ENCODE measurements around the gene ZSWIM8. TPM values are rescaled to one million over a fixed set of nuclear protein-coding genes. Genes with fewer than 3 reads are reported as not detected.

Gene ZSWIM8
- total and polyA plus RNA-seq, 2 experiments from 2014 or later, result 20.5 to 30.4 TPM

DNA sequence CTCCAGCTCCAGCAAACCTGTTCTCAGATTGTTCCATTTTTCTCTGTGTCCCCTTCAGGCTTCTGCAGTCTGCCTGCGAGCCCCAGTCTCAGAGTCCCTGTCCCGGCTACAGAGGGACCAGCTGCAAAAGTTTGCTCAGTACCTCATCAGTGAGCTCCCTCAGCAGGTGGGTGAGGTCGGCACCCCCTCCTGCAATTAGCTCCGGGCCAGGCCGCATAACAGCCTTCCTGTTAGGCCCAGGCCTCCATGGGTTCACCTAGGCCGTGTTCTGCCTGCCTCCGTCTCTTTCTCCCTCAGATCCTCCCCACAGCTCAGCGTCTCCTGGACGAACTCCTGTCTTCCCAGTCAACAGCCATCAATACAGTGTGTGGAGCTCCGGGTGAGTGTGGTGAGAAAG lies 4.3 kb downstream of the ZSWIM8 start (continued):
- no peak for TF ChIP-seq CREB1 (CRISPR knock-in tag; IDR thresholded peaks at IDR 0.05; ENCODE audit: low read depth)
- TF ChIP-seq POLR2AphosphoS5 (IDR thresholded peaks at IDR 0.05; ENCODE audit: low read depth), result no peak
- TF ChIP-seq, protein P1, sequence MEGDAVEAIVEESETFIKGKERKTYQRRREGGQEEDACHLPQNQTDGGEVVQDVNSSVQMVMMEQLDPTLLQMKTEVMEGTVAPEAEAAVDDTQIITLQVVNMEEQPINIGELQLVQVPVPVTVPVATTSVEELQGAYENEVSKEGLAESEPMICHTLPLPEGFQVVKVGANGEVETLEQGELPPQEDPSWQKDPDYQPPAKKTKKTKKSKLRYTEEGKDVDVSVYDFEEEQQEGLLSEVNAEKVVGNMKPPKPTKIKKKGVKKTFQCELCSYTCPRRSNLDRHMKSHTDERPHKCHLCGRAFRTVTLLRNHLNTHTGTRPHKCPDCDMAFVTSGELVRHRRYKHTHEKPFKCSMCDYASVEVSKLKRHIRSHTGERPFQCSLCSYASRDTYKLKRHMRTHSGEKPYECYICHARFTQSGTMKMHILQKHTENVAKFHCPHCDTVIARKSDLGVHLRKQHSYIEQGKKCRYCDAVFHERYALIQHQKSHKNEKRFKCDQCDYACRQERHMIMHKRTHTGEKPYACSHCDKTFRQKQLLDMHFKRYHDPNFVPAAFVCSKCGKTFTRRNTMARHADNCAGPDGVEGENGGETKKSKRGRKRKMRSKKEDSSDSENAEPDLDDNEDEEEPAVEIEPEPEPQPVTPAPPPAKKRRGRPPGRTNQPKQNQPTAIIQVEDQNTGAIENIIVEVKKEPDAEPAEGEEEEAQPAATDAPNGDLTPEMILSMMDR (conservative IDR thresholded peaks at IDR 0.05; ENCODE audit: low read depth in 2 of 2), result no peak
- TF ChIP-seq JUNB (IDR thresholded peaks at IDR 0.05; ENCODE audit: unreplicated experiment), result no peak
- TF ChIP-seq EZH2phosphoT487 (IDR thresholded peaks at IDR 0.05; ENCODE audit: unreplicated experiment), result no peak
- TF ChIP-seq EZH2 (IDR thresholded peaks at IDR 0.05; ENCODE audit: low read depth, unreplicated experiment), result no peak
- TF ChIP-seq, protein P2, sequence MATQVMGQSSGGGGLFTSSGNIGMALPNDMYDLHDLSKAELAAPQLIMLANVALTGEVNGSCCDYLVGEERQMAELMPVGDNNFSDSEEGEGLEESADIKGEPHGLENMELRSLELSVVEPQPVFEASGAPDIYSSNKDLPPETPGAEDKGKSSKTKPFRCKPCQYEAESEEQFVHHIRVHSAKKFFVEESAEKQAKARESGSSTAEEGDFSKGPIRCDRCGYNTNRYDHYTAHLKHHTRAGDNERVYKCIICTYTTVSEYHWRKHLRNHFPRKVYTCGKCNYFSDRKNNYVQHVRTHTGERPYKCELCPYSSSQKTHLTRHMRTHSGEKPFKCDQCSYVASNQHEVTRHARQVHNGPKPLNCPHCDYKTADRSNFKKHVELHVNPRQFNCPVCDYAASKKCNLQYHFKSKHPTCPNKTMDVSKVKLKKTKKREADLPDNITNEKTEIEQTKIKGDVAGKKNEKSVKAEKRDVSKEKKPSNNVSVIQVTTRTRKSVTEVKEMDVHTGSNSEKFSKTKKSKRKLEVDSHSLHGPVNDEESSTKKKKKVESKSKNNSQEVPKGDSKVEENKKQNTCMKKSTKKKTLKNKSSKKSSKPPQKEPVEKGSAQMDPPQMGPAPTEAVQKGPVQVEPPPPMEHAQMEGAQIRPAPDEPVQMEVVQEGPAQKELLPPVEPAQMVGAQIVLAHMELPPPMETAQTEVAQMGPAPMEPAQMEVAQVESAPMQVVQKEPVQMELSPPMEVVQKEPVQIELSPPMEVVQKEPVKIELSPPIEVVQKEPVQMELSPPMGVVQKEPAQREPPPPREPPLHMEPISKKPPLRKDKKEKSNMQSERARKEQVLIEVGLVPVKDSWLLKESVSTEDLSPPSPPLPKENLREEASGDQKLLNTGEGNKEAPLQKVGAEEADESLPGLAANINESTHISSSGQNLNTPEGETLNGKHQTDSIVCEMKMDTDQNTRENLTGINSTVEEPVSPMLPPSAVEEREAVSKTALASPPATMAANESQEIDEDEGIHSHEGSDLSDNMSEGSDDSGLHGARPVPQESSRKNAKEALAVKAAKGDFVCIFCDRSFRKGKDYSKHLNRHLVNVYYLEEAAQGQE (IDR thresholded peaks at IDR 0.05; ENCODE audit: unreplicated experiment), result no peak
- TF ChIP-seq ZNF331 (CRISPR knock-in tag; IDR thresholded peaks at IDR 0.05; ENCODE audit: low read depth), result no peak
- TF ChIP-seq, protein P3, sequence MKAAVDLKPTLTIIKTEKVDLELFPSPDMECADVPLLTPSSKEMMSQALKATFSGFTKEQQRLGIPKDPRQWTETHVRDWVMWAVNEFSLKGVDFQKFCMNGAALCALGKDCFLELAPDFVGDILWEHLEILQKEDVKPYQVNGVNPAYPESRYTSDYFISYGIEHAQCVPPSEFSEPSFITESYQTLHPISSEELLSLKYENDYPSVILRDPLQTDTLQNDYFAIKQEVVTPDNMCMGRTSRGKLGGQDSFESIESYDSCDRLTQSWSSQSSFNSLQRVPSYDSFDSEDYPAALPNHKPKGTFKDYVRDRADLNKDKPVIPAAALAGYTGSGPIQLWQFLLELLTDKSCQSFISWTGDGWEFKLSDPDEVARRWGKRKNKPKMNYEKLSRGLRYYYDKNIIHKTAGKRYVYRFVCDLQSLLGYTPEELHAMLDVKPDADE (IDR thresholded peaks at IDR 0.05), result no peak

DNA sequence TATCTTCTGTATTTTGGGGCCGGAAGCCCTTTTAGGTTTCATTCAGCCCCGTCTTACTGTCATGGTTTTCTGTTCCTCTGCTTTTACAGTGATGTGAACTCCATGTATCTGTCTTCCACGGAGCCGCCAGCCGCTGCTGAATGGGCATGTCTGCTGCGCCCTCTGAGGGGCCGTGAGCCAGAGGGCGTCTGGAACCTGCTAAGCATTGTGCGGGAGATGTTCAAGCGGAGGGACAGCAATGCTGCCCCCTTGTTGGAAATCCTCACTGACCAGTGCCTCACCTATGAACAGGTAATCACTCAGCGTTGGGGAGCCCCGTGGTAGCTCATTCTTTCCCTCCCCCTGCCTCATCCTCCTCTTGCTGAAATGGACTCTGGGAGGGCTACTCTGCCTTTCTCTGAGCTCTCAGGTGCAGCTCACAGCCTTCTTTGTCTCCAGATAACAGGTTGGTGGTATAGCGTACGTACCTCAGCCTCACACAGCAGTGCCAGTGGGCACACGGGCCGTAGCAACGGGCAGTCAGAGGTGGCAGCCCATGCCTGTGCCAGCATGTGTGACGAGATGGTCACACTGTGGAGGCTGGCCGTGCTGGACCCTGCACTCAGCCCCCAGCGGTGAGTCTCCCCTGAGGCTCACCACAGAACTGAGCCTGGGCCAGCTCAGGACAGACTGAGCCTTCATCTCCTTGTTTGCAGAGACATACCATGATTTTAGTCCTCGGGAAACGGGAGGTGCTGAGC lies 5.7 kb downstream of the ZSWIM8 start:
- no peak overlapping the region for H3K4me3 ChIP-seq
- Mint-ChIP-seq H3K4me3 (no peak overlapping the region), H3K9me3 (no peaks in the 10 kb centered on the region), H3K4me1 (peaks cover 9% of the 10 kb centered on the region), H3K36me3 (ENCODE audit: low read depth) (peaks cover 42% of the 10 kb centered on the region), H3K27ac (no peak overlapping the region), H3K27me3 (ENCODE audit: insufficient read depth, low read depth, poor library complexity) (peaks cover 19% of the 10 kb centered on the region)
- no peaks in the 10 kb centered on the region for H3K9me2 ChIP-seq (ENCODE audit: insufficient read depth)
- ATAC-seq, result no peak
- no peaks in the 10 kb centered on the region for H3K27me3 ChIP-seq (ENCODE audit: insufficient read depth)
- no peaks in the 10 kb centered on the region; the same call in 1 of the 2 replicates for H3K36me3 ChIP-seq (ENCODE audit: insufficient read depth)
- H3F3A ChIP-seq (replicated peaks; ENCODE audit: low read depth), result 0 out of 2 replicates have a peak, but pooled peaks cover 6% of the 10 kb centered on the region
- no peak overlapping the region for H2AFZ ChIP-seq
- peaks cover 16% of the 10 kb centered on the region; the same call in 1 of the 2 replicates for H3K79me2 ChIP-seq (replicated peaks; ENCODE audit: insufficient read depth)
- H4K20me1 ChIP-seq (replicated peaks; ENCODE audit: insufficient read depth), result peaks cover 19% of the 10 kb centered on the region
- no peak overlapping the region for H3K27ac ChIP-seq (ENCODE audit: low read depth)
- DNase-seq (ENCODE audit: low spot score), result no peak
- no peak overlapping the region for H3K4me2 ChIP-seq
- H3K4me1 ChIP-seq (ENCODE audit: insufficient read depth), result peaks cover 6% of the 10 kb centered on the region; the same call in 1 of the 2 replicates
- TF ChIP-seq EZH2 (IDR thresholded peaks at IDR 0.05; ENCODE audit: low read depth, unreplicated experiment), result no peak
- no peak for TF ChIP-seq ZNF114 (CRISPR knock-in tag; IDR thresholded peaks at IDR 0.05)
- no peak for TF ChIP-seq STAT1 (IDR thresholded peaks at IDR 0.05; ENCODE audit: unreplicated experiment)
- TF ChIP-seq EZH2phosphoT487 (IDR thresholded peaks at IDR 0.05; ENCODE audit: unreplicated experiment), result no peak
- TF ChIP-seq, protein P1 (conservative IDR thresholded peaks at IDR 0.05; ENCODE audit: low read depth in 2 of 2), result no peak
- TF ChIP-seq JUNB (IDR thresholded peaks at IDR 0.05; ENCODE audit: unreplicated experiment), result no peak

Data from GM23338 (cell line).